NCI-H2227 (cell line): ENCODE measurements around the gene OAS1.
A peak's percentile ranks its signal among the peaks of the same experiment; 100 is the strongest.
"Not testable (repeated sequence)": the region's sequence is repeated elsewhere in the genome, so short reads cannot be mapped to it uniquely, and the experiment has no call there.

Experiments
- DNase-seq: peaks from one replicate; lab custom pipeline; 2025; ENCODE audit not compliant: unreplicated experiment; lab: John Stamatoyannopoulos, UW

The OAS1 gene

GRCh38 chr12:112936264-112936663, 29.5 kb downstream of the OAS1 start:
- DNase-seq, result no peak

DNA sequence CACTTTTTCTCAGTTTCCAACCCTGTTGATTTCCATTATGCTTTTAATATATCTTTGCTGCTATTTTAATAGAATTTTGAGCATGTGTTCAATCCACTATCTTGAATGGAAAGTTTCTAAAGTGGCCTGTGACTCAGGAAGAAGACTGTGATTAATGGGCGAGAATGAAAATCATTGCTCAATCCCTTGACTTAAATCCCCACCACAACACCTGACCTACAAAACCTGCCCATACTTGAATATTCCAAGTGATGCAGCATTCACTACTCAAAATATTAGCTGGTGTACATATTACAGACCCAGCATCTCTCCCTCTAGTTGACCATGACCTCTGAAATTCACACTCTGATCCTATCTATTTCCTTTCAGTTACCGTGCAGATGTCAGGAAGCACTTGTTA, 30.2 kb downstream of the OAS1 start:
- DNase-seq, result no peak

- DNase-seq, result peak; percentile 81
Observed at GRCh38 chr12:112937741-112938719, 31.3 kb downstream of the OAS1 start, which contains the start of gene OAS3. TSS of gene OAS3 (plus strand) at chr12:112938474. CDS start at chr12:112938531, 57 bp downstream.

GRCh38 chr12:112938751-112939150, 32.0 kb downstream of the OAS1 start:
- peak; percentile 10 for DNase-seq

DNA sequence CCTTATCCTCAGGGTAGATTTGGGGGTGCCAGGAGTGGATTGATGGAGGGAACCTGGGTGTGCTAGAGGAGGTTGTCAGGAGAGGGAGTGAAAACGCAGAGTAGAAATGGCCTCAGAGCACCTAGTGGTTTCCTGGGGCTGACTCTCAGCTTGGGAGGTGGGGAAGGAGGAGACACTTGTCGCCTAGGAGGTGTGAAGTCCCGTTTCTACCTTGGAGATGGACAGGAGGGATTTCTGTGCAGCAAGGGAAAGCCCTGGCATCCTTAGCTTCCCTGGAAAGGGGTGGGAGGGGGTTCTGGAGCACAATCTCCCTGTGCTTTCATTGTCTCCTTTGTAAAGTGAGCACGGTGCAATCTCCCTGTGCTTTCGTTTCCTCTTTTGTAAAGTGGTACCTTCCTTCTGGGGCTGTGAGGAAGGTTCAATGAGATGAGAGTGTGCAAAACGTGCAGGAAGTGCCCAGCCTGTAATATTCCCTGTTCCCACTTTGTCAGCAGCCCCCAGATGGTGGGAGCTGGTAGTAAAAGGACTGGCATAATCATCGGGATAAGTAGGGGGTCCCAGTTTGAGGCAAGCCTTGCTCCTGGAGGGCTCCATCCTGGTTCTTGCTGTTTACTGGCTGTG, 33.1 kb downstream of the OAS1 start:
- DNase-seq, result peak; percentile 54

DNA sequence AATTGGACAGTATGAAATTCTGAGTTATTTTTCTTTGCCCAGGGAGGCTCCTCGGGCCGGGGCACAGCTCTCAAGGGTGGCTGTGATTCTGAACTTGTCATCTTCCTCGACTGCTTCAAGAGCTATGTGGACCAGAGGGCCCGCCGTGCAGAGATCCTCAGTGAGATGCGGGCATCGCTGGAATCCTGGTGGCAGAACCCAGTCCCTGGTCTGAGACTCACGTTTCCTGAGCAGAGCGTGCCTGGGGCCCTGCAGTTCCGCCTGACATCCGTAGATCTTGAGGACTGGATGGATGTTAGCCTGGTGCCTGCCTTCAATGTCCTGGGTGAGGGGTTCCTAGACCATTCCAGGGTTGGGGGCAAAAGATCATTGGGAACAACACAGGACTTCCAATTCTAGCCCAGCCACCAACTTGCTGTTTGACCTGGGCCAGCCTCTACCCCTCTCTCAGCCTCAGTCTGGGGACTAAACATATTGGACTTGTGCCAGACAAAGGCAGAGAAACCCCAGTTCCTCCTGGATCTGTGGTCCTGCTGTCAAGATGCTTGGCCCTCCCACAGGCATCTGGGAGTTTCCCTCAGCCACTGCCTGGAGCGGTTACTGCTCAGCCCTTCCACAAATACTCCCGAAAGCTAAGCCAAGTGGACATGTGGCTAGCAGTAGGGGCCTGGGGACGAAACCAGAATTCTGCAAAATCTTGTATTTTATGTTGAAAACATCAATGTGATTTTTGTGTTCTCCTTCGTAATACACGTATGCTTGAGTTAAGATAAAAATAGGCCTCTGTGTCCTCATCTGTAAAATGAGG, 35.0 kb downstream of the OAS1 start:
- DNase-seq, result no peak

DNA sequence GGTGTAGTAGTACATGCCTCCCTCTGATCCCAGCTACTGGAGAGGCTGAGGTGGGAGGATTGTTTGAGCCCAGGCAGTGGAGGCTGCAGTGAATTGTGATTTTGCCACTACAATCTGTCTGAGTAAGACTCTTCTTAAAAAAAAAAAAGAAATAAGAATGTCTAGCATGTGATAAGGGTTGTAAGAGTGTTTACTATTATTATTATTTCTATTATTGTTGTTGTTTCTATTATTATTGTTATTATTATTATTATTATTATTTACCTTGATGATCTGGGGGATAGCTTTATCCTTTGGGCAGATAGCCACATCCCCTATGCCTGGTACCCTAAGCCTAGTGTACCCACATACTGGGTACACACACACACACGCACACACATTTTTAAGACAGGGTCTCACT, 35.8 kb downstream of the OAS1 start:
- DNase-seq, result no peak

DNA sequence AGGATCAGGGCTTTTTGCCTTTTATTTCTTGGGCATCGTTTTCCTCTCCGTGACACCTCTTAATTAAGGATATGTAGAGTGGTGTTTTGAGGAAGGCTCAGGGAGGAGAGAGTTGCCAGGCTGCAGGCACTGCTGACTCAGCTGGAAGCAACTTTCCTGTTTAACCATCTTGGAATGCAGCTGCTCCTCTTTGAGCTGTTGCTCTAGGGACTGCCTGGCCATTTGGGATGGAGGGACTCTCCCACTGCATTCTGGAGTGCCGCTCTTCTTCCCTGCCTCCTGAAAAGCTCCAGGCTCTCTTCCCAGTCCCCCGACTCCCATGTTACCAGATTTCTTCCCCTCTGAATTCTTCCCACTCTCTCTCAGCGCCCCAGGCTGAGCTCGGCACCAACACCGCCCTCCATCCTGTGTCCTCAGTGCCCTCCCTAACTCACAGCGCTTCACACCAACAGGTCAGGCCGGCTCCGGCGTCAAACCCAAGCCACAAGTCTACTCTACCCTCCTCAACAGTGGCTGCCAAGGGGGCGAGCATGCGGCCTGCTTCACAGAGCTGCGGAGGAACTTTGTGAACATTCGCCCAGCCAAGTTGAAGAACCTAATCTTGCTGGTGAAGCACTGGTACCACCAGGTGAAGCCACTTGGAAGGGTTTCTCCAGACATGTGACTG, 37.4 kb downstream of the OAS1 start:
- no peak for DNase-seq

DNA sequence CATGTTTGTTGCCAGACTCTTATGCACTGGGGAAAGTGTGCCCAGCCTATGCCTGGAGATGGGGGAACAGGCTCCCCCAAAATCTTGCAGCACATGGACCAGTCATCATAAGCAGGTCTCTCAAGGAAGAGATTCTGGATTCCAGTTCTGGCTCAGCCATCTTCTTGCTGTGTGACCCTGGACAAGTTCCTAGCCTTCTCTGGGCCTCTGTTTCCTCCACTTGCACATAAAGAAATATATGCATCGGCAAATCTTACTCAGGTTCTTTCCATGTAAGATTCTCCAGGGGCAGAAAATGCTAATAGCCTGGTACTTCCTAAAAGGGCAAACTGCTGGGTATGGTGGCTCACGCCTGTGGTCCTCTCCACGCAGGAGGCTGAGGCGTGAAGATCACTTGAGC, 38.8 kb downstream of the OAS1 start:
- no peak for DNase-seq

- no peak for DNase-seq
Observed at GRCh38 chr12:112946236-112947000, 39.7 kb downstream of the OAS1 start.

DNA sequence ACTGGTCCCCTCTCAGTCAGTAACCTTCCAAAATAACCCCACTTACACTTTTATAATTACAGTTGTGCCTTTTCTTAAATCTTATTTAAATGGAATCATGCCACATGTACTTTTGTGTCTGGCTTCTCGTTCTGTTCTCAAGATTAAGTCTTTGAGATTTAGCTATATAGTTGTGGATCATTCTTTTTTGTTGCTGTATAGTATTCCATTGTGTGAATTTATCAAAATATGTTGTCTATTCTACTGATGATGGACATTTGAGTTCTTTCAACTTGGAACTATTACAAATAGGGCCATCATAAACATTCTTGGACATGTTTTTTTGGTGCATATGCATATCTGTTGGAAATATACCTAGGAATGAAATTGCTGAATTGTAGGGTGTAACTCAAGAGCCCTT, 40.6 kb downstream of the OAS1 start:
- no peak for DNase-seq

GRCh38 chr12:112947761-112948160, 41.0 kb downstream of the OAS1 start:
- no peak for DNase-seq

- DNase-seq, result no peak
Observed at GRCh38 chr12:112948806-112949205, 42.0 kb downstream of the OAS1 start.

DNA sequence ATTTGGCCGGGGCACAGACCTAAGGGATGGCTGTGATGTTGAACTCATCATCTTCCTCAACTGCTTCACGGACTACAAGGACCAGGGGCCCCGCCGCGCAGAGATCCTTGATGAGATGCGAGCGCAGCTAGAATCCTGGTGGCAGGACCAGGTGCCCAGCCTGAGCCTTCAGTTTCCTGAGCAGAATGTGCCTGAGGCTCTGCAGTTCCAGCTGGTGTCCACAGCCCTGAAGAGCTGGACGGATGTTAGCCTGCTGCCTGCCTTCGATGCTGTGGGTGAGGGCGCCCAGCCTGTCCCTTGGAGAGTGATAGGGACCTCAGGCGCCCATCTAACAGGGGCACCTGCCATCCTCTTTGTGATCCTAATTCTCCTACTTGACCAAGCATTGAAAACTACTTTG, 43.9 kb downstream of the OAS1 start:
- DNase-seq, result no peak

DNA sequence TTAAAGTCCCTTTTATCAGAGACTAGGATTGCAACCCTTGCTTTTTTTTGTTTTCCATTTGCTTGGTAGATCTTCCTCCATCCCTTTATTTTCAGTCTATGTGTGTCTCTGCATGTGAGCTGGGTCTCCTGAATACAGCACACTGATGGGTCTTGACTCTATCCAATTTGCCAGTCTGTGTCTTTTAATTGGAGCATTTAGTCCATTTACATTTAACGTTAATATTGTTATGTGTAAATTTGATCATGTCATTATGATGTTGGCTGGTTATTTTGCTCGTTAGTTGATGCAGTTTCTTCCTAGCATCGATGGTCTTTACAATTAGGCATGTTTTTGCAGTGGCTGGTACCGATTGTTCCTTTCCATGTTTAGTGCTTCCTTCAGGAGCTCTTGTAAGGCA, 50.4 kb downstream of the OAS1 start:
- DNase-seq, result not testable (repeated sequence)

GRCh38 chr12:112961074-112961473, 54.3 kb downstream of the OAS1 start:
- no peak for DNase-seq

DNA sequence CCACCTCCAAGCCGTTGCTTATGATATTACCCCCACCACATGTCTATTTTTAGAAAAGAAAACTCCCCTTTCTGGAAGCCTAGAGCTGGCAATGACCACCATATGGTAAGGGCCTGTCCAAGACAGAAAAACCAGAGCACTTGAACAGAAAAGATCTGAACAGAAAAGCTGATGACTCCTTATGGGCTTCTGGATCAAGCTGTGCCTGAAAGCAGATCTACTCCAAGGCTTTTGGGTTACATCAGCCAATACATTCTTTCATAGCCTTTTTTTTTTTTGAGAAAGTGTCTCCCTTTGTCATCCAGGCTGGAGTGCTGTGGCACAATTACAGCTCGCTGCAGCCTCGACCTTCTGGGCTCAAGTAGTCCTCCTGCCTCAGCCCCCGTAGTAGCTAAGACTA, 54.8 kb downstream of the OAS1 start:
- no peak for DNase-seq

- no peak for DNase-seq
Observed at GRCh38 chr12:112962561-112962960, 55.8 kb downstream of the OAS1 start.

- no peak for DNase-seq
Observed at GRCh38 chr12:112963227-112963861, 56.6 kb downstream of the OAS1 start.
